ENCODE results near the gene ARHGAP30.
A peak's percentile ranks its signal among the peaks of the same experiment; 100 is the strongest.

The ARHGAP30 gene

GRCh38 chr1:161021970-161022353, 47.7 kb downstream of the ARHGAP30 start:
- TF ChIP-seq CTCF (IDR thresholded peaks at IDR 0.05; ENCODE audit: borderline replicate concordance, insufficient read depth, low read depth, low read length), result no peak
- H3K4me3 ChIP-seq (ENCODE audit: low read depth, low read length), result no peak overlapping the region

DNA sequence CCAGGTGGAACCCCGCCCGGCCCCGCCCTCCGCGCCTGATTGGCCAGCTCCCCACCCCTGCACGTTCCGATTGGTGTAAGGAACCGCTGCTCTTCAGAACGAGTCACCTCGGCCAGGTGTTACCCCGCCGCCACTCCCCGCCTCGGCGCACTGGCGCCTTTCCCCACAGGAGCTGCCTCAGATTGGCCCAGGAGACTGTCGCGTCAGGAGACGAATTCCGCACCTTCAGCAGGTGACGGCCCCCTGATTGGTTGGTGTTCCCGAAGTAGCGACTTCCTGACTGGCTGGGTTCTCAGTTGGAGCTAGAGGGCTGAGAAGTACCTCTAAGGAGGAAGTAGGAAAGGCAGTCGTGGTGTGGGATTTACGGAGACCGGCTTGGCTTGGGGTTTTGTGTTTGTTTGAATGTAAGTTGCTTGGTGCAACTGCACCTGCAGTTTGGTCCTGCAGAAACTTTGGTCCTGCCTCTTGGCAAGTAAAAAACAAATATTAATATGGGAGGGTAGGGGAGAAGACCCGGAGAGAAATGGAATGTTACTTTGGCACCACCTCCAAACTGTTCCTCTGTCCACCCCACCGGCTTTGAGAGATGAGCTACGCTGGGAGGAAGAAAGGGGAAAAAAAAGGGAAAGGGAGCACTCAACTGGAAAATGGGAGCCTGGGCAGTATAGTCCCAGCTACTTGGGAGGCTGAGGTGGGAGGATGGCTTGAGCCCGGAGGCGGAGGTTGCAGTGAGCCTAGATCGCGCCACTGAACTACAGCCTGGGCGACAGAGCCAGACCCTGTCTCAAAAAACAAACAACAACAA, 48.3 kb downstream of the ARHGAP30 start:
- TF ChIP-seq CTCF (IDR thresholded peaks at IDR 0.05; ENCODE audit: borderline replicate concordance, insufficient read depth, low read depth, low read length), result no peak
- H3K4me3 ChIP-seq (ENCODE audit: low read depth, low read length), result peak overlapping the region; percentile 70

DNA sequence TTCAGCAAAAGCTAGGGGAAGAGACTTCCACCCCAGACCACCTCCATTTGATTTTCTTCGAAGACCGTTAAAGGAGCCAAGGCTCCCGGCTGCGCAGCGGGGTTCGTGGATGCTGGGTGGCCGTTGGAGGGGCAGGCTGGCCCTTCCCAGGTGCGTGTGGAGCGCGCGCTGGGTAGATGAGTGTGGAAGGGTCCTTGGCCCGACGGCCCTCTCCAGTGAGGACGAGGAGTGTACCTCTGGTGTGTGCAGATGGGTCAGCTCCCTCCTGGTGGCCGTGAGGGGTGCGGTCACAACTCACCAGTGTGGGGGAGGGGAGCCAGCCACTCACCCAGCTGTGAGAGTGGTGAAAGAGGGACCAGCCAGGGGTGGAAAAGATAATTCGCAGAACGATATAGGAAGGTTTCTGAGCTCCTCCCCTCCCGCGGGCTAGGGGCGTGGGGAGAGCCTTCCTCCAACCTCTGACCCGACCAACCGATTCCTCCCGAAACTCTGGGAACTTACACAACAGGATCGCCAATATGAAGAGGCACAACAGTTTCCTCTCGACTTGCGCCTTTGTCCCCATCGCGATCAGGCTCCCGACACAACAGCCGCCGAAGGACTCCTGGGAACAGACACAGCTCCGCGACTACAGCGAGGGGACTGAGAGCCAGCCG, 49.1 kb downstream of the ARHGAP30 start, which contains the start of gene F11R:
F11R (minus strand) TSS at position 644 of the 656 bp plus-strand sequence; CDS start at position 565, 79 bp downstream.
- peak within 1 kb of the TSS; percentile 70 for H3K4me3 ChIP-seq (ENCODE audit: low read depth, low read length)
- TF ChIP-seq CTCF (IDR thresholded peaks at IDR 0.05; ENCODE audit: borderline replicate concordance, insufficient read depth, low read depth, low read length), result 0 out of 2 replicates have a peak, but pooled peaks have one; percentile 7

- peak overlapping the region; percentile 70 for H3K4me3 ChIP-seq (ENCODE audit: low read depth, low read length)
- no peak for TF ChIP-seq CTCF (IDR thresholded peaks at IDR 0.05; ENCODE audit: borderline replicate concordance, insufficient read depth, low read depth, low read length)
These were observed 49.8 kb downstream of the ARHGAP30 start for GRCh38 chr1:161019751-161020495.

GRCh38 chr1:161019111-161019660, 50.5 kb downstream of the ARHGAP30 start:
- peak overlapping the region; percentile 17 for H3K4me3 ChIP-seq (ENCODE audit: low read depth, low read length)

GRCh38 chr1:161018631-161018930, 51.1 kb downstream of the ARHGAP30 start:
- no peak overlapping the region for H3K4me3 ChIP-seq (ENCODE audit: low read depth, low read length)
- TF ChIP-seq CTCF (IDR thresholded peaks at IDR 0.05; ENCODE audit: borderline replicate concordance, insufficient read depth, low read depth, low read length), result no peak
